ENCODE results near the gene NDUFA7.

The NDUFA7 gene

DNA sequence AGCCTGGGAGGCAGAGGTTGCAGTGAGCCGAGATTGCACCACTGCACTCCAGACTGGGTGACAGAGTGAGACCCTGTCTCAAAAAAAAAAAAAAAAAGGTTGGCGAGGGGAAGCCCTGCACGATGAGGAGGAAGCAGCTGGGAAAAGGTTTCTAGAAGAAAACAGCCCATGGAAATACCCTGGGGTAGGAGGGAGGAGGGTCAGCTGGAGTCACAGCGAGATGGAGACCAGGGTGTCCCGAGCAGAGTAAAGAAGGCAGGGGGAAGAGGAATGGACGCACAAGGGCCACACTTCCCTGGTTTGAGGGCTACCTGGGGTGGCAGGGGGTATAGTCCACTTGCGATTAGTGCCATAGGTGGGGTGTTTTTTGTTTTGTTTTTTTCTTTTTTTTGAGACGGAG, 15.5 kb upstream of the NDUFA7 start:
- no peak for DNase-seq (ENCODE audit: low read depth in 1 of 2, low spot score in 1 of 2)
- no peak overlapping the region for H3K27ac ChIP-seq (replicated peaks)
- no peak overlapping the region for H3K4me3 ChIP-seq (replicated peaks; ENCODE audit: insufficient read depth, low read length)
- TF ChIP-seq POLR2AphosphoS5 (IDR thresholded peaks at IDR 0.05; ENCODE audit: low read depth) (no peak), GABPA (IDR thresholded peaks at IDR 0.05; ENCODE audit: low read depth) (no peak), SPI1 (IDR thresholded peaks at IDR 0.05; ENCODE audit: borderline replicate concordance, low read depth) (no peak), REST (IDR thresholded peaks at IDR 0.05; ENCODE audit: insufficient replicate concordance, low read depth) (no peak)
- TF ChIP-seq, protein P1, sequence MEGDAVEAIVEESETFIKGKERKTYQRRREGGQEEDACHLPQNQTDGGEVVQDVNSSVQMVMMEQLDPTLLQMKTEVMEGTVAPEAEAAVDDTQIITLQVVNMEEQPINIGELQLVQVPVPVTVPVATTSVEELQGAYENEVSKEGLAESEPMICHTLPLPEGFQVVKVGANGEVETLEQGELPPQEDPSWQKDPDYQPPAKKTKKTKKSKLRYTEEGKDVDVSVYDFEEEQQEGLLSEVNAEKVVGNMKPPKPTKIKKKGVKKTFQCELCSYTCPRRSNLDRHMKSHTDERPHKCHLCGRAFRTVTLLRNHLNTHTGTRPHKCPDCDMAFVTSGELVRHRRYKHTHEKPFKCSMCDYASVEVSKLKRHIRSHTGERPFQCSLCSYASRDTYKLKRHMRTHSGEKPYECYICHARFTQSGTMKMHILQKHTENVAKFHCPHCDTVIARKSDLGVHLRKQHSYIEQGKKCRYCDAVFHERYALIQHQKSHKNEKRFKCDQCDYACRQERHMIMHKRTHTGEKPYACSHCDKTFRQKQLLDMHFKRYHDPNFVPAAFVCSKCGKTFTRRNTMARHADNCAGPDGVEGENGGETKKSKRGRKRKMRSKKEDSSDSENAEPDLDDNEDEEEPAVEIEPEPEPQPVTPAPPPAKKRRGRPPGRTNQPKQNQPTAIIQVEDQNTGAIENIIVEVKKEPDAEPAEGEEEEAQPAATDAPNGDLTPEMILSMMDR (IDR thresholded peaks at IDR 0.05; ENCODE audit: insufficient read depth, low read length), result no peak
- H3K27me3 ChIP-seq (ENCODE audit: insufficient read depth, poor library complexity, severe bottlenecking), result peaks cover 48% of the 10 kb centered on the region

- Histone ChIP-seq H3K4me3 (replicated peaks; ENCODE audit: insufficient read depth, low read length) (no peak overlapping the region), H3K27me3 (ENCODE audit: insufficient read depth, poor library complexity, severe bottlenecking) (peaks cover 46% of the 10 kb centered on the region)
These were observed 14.9 kb upstream of the NDUFA7 start for GRCh38 chr19:8336072-8336569.

More at GRCh38 chr19:8336072-8336569, 14.9 kb upstream of the NDUFA7 start:
- TF ChIP-seq GABPA (IDR thresholded peaks at IDR 0.05; ENCODE audit: low read depth) (no peak), REST (IDR thresholded peaks at IDR 0.05; ENCODE audit: insufficient replicate concordance, low read depth) (no peak), SPI1 (IDR thresholded peaks at IDR 0.05; ENCODE audit: borderline replicate concordance, low read depth) (no peak), POLR2AphosphoS5 (IDR thresholded peaks at IDR 0.05; ENCODE audit: low read depth) (no peak)
- TF ChIP-seq, protein P1 (IDR thresholded peaks at IDR 0.05; ENCODE audit: insufficient read depth, low read length), result no peak
- H3K27ac ChIP-seq (replicated peaks), result no peak overlapping the region
- DNase-seq (ENCODE audit: low read depth in 1 of 2, low spot score in 1 of 2), result no peak

Measured in HL-60 (cell line).